ENCODE data around the gene BMS1.
"Not testable (repeated sequence)": the region's sequence is repeated elsewhere in the genome, so short reads cannot be mapped to it uniquely, and the experiment has no call there.

The BMS1 gene

GRCh38 chr10:42782446-42783180 lies at the start of gene BMS1:
Gene BMS1 (plus strand): TSS chr10:42782795. CDS start chr10:42784395, 1,600 bp downstream.
- DNase-seq, result peak; percentile 85 to 92

- no peak for DNase-seq
Observed at GRCh38 chr10:42734536-42734935, 48.1 kb upstream of the BMS1 start.

GRCh38 chr10:42738679-42739078 lies 43.9 kb upstream of the BMS1 start:
- DNase-seq, result no peak

GRCh38 chr10:42741536-42741935 lies 41.1 kb upstream of the BMS1 start:
- DNase-seq, result not testable (repeated sequence)

- no peak for DNase-seq
Observed at GRCh38 chr10:42743697-42744096, 38.9 kb upstream of the BMS1 start.

GRCh38 chr10:42744134-42744701 lies 38.4 kb upstream of the BMS1 start:
- no peak for DNase-seq

- peak; percentile 44 to 66 for DNase-seq
Observed at GRCh38 chr10:42753126-42753506, 29.5 kb upstream of the BMS1 start.

GRCh38 chr10:42753507-42754154 lies 29.0 kb upstream of the BMS1 start:
- DNase-seq, result no peak

GRCh38 chr10:42754155-42755027 lies 28.2 kb upstream of the BMS1 start:
- DNase-seq, result peak in 1 of 2 donors; percentile 22

GRCh38 chr10:42755028-42755451 lies 27.6 kb upstream of the BMS1 start:
- no peak for DNase-seq

- no peak for DNase-seq
Observed at GRCh38 chr10:42755556-42756093, 27.0 kb upstream of the BMS1 start.

GRCh38 chr10:42767906-42768305 lies 14.7 kb upstream of the BMS1 start:
- DNase-seq, result no peak

- no peak for DNase-seq
Observed at GRCh38 chr10:42768581-42769152, 13.9 kb upstream of the BMS1 start.

- no peak for DNase-seq
Observed at GRCh38 chr10:42769173-42769572, 13.4 kb upstream of the BMS1 start.

- DNase-seq, result no peak
Observed at GRCh38 chr10:42769673-42770072, 12.9 kb upstream of the BMS1 start.

GRCh38 chr10:42776681-42777080 lies 5.9 kb upstream of the BMS1 start:
- DNase-seq, result no peak

- no peak for DNase-seq
Observed at GRCh38 chr10:42780456-42780855, 2.1 kb upstream of the BMS1 start.

- no peak for DNase-seq
Observed at GRCh38 chr10:42781893-42782445, 626 bp upstream of the BMS1 start.

- DNase-seq, result no peak
Observed at GRCh38 chr10:42783181-42783549, 570 bp downstream of the BMS1 start.

GRCh38 chr10:42785759-42786158 lies 3.2 kb downstream of the BMS1 start:
- DNase-seq, result no peak

- DNase-seq, result no peak
Observed at GRCh38 chr10:42790835-42791234, 8.2 kb downstream of the BMS1 start.

GRCh38 chr10:42795701-42796100 lies 13.1 kb downstream of the BMS1 start:
- no peak for DNase-seq
